SW 1271 (cell line): Measurements from ENCODE around the gene ERF.
A peak's percentile ranks its signal among the peaks of the same experiment; 100 is the strongest.

Source experiments
- DNase-seq, 2 experiments: peaks; one replicate each; lab custom pipeline; 2025; lab: John Stamatoyannopoulos, UW

Gene ERF

DNA sequence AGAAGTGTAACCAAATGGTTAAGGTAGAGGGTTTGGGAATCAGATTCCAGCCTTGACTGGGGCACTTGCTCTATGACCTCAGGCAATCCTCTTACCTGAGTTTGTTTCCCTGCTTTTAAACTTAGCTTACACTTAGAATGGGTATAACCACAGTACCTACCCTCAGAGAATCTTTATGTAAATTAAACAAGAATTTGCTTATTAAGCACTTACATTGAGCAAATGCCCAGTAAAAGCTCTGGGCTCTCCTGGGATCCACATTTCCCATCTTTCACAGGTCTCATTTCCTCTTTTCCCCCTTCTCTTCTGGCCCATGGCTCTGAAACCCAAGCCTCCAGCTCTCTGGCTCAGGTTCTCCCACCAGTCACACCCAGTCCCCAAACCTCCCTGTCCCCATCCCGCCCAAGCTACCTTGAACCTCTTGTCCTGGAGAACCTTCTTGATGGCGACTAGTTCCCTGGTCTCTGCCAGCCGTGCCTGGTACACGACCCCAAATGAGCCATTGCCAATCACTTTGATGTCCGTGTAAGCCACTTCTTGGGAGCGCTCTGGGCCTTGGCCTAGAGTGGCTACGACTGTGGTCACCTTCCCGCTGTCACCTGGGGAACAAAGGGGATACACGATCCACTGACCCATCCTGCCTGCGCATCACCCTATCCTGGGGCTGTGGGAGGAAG, 15.2 kb downstream of the ERF start:
- no peak for DNase-seq

DNA sequence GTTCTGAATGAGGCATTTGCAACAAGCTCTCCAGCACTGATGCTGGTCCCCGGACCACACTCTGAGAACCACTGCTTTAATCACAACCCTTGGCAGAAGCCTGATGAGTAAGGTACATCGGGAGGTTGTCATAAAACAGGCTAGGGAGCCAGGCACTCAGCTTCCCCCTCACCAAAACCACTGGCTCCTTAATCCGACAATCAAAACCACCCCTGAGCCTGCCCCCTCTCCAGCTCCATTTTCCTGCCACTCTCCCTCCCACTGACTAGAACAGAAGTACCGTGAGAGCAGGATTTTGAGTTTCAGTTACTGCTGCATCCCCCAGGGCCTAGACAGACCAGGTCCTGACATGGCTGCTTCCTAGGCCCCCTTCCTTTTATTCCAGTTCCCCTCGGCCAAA, 19.7 kb downstream of the ERF start:
- no peak for DNase-seq

DNA sequence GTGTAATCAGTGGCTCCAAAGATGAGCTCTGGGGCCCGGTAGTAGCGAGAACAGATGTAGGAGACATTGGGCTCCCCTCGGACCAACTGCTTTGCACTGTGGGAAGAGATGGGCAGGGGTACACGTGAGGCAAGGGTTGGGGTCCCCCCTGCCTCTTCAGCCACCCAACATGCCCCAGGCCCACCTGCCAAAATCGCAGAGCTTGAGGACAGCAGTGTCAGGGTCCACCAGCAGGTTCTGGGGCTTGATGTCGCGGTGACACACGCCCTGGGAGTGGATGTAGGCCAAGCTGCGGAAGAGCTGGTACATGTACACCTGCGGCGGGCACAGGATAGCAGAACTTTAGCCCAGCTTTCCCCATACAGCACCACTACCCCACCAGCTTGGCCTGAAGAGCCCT, 20.6 kb downstream of the ERF start:
- no peak for DNase-seq

- DNase-seq = no peak
Measured at GRCh38 chr19:42233678-42234292, 21.1 kb downstream of the ERF start.

- DNase-seq = no peak
Measured at GRCh38 chr19:42233106-42233505, 21.8 kb downstream of the ERF start.

DNA sequence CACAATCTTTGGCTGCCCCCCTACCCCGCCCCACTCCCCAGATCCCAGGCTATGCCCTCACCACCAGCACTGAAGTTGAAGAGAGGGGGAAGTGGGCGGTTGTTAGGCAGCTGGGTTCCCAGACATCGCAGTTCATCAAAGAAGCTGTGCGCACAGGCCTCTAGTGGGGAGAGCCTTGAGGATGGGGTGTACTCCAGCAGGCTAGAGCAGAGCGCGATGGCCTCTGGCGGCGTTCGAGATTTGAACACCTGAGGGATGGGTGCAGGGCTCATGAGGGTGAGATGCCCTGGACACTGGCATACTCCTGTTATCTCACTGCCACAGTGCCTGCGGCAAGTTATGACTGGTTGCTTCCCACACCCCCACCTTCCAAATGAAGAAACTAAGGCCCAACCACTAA, 22.5 kb downstream of the ERF start:
- no peak for DNase-seq

- no peak for DNase-seq
Measured at GRCh38 chr19:42230571-42230970, 24.4 kb downstream of the ERF start.

- DNase-seq = no peak
Measured at GRCh38 chr19:42229855-42230351, 25.0 kb downstream of the ERF start.

GRCh38 chr19:42229301-42229854, 25.6 kb downstream of the ERF start:
- DNase-seq = no peak

GRCh38 chr19:42228641-42229040, 26.3 kb downstream of the ERF start:
- DNase-seq = no peak

GRCh38 chr19:42226886-42227285, 28.0 kb downstream of the ERF start:
- no peak for DNase-seq

GRCh38 chr19:42225718-42226292, 29.1 kb downstream of the ERF start:
- DNase-seq = no peak

DNA sequence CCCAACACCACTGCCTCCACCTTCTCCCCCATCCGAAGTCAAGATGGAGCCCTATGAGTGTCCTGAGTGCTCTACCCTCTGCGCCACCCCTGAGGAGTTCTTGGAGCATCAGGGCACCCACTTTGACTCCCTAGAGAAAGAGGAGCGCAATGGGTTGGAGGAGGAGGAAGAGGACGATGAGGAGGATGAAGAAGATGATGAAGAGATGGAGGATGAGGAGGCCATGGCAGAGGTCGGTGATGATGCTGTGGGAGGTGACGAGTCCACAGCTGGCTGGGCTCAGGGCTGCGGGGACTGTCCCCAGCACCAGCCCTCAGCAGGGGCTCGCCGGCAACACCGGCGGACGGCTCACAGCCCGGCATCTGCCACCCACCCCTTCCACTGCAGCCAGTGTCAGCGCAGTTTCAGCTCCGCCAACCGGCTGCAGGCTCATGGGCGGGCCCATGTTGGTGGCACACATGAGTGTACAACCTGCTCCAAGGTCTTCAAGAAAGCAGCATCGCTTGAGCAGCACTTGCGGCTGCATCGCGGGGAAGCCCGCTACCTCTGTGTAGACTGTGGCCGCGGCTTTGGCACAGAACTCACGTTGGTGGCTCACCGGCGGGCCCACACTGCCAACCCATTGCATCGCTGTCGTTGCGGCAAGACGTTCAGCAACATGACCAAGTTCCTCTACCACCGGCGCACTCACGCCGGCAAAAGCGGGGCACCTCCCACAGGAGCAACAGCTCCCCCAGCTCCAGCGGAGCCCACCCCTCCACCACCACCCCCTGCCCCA, 29.8 kb downstream of the ERF start:
- DNase-seq = no peak

DNA sequence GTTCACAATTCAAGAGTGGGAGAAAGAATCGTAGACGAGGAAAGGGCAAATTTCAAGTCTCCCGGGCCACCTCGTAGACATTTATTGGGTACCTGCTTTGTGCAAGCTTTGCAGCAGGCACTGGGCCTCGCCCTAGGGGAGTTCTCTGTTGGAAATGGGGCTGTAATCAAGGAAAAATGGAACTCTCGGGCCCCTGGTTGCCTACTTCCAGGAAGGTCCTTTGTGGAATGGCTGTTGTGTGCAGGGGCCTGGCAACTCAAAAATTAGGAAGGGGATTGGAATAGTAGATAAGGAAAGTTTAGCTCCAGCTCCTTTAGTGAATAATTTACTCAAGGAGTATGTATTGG, 34.2 kb downstream of the ERF start:
- no peak for DNase-seq

DNA sequence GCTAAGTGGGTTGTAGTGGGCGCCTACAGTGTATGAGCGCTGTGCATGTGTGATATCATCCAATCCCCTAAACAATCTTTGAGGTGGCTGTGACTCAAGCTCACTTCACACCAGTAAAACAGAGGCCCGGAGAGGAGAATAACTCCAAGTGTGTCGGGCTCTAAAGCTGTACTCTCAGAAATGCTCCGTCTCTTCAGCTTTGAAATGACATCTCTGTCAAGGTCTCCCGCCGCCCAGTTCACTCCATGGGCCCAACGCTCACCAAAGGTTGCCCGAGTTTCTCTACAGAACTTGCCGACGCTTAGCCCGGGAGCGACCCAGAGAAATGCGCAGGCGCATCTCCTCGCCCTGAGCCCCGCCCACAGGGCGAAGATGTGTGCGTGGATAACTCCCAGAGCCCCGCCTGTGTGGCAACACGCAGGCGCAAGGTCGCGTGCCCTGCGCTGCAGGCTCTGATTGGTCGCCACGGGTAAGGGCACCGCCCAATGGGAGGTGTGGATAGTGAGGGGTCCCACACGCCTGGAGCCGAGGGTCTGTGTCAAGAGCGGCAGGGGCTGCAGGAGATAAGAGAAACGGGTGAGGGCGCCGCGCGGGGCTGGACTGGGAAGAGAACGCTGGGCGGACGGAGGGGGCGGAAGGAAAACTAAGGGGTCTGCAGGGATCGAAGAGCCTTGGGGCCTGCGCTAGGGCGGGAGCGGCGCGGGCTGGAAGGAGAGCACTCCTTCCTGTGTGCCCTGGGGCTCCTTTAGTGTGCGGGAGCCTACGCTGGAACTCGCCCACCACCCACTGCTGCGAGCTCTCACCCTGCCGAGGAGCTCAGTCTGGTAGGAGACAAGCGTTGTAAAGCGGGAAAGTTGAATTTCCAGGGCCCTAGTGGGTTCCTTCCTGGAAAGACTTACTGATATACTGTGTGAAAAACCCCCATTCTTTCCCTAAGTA, 34.8 kb downstream of the ERF start, which contains the start of gene ZNF526:
ZNF526 (plus strand) TSS at position 501 of the 939 bp plus-strand sequence. CDS start 4,092 bp downstream, outside the sequence.
- DNase-seq = peak; percentile 81 to 92

GRCh38 chr19:42217520-42218437, 37.1 kb downstream of the ERF start, which contains the start of gene DEDD2:
DEDD2 (minus strand) TSS chr19:42217677; CDS start chr19:42217007, 670 bp downstream.
- peak; percentile 72 to 90 for DNase-seq

DNA sequence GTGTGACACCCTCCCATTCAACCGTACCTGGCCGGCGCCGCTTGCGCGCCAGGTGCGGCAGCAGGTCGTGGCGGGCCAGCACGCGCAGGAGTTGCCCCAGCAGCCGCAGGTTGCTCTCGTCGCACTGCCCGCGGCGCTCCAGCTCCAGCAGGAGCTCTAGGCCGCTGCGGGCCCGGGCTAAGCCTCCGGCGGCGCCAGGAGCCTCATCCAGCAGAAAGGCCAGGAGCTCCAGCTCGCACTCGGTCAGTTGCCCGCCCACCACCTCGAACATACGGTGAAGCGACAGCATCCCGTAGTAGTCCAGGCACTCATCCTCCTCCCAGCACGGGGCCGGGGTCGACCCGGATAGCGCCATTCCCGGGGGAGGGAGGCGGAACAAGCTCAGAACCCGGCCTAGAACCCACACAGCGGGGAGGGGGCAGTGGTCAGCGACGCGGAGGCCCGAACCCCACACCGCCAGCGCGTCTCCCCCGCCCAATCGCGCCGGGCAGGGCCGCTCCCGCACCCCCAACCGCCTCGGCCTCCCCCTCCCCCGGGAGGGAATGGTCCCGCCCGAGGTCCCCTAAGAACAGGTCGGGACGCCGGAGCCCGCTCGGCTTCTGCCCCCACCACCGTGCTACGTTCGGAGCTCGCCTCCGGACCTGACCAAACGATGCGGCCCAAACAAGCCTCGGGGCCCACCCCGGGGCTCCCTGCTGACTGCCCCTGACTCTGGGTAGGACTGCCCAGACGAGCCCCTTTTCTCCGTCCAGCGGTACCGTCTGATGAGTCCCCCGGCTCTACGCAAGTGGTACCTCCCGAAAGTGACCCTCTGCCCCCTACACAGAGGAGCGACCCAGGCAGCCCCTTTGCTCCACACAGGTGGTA, 38.0 kb downstream of the ERF start:
- DNase-seq = peak in 1 of 2 experiments; percentile 32

DNA sequence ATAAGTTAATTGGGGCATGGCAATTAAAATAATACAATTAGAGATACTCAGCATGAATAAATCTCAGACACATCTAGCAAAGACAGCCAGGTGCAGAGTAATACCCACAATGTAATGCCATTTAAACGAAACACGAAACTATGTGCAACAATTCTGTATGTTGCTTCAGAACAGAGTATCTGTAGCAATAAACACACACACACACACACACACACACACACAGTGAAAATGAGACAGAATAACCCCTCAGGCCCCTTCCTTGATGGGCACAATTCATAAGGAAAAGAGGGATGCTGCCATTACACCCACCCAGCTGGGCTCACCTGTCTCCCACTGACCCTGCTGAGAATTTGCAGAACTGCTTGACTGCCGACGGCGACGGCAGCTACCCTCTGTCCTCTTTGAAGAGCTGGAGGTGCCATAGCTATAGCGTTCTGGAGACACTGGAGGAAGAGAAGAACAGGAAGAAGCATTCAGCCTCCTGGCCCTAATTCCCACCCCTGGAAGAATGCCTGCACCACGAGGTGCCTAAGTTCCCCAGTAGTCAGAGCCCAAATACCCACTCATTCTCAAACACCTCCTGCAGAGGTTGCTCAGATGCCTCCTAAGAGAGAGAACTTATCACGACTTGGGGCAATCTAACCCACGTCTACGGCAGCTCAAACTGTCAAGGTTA, 40.0 kb downstream of the ERF start:
- no peak for DNase-seq
